HepG2 (cell line): ENCODE results near the gene MRE11. TPM values are rescaled to one million over a fixed set of nuclear protein-coding genes. Genes with fewer than 3 reads are reported as not detected.

Experiments used
- ATAC-seq: fragments of 200-7000 bp; cut with Tn5 transposase; 3 replicates; pipeline ENCODE4 v1.9.1; 2020; ENCODE audit warnings: mild to moderate bottlenecking, moderate library complexity
- BruUV-seq: library from RNA; stranded (reverse); fragments of 400-500 nt; replicated peaks from 2 replicates; lab custom pipeline; 2021; lab: Mats Ljungman, UMichigan
- CTCF ChIA-PET: fragments of 300-600 bp; formaldehyde crosslinking; extraction: SDS; loops from one replicate; lab custom pipeline; 2021; ENCODE audit warnings: low total read pairs, inconsistent platforms, low intra/inter-chr PET ratio; lab: Yijun Ruan, JAX
- POLR2A ChIA-PET: fragments of 350-600 bp; sonication (Branson Sonifier 250); formaldehyde crosslinking; loops from one replicate; lab custom pipeline; 2020; ENCODE audit warnings: antibody characterized with exemption, inconsistent platforms; lab: Yijun Ruan, JAX
- DNase-seq: peaks from one replicate; pipeline ENCODE4 v3.0.0-alpha.2; 2015; ENCODE audit warnings: low spot score
- FAIRE-seq: peaks from 3 replicates; lab custom pipeline; 2011; peaks lifted over from hg19 to GRCh38; lab: Jason Lieb, UNC
- H2AFZ ChIP-seq: one replicate; pipeline ENCODE4 v1.6.1; 2011; ENCODE audit warnings: low read length, inconsistent platforms
- H3K27ac ChIP-seq: fragments of 300-600 bp; 3 replicates; pipeline ENCODE4 v1.8.0; 2011; ENCODE audit warnings: mixed run types, mild to moderate bottlenecking, mixed read lengths, low read length, inconsistent platforms; ENCODE audit not compliant: insufficient read depth; ENCODE audit errors: extremely low read length
- H3K27me3 ChIP-seq, 2 experiments: fragments of 200-600 bp in 1 of 2; 2 replicates in 1 of 2; 3 replicates in 1 of 2; pipeline versions ENCODE4 v1.6.0 to v1.8.0; 2011; ENCODE audit warnings: low read length in 2 of 2, mild to moderate bottlenecking in 2 of 2, moderate library complexity in 2 of 2, inconsistent platforms in 1 of 2; ENCODE audit not compliant: insufficient read depth in 2 of 2, control insufficient read depth in 1 of 2
- H3K36me3 ChIP-seq, 2 experiments: fragments of 200-600 bp in 1 of 2; replicated peaks in 1 of 2; 2 replicates in 1 of 2; 3 replicates in 1 of 2; pipeline versions ENCODE4 v1.5.1 to v1.8.0; 2011; ENCODE audit warnings: low read length in 2 of 2, inconsistent platforms in 1 of 2; ENCODE audit not compliant: insufficient read depth in 2 of 2, control insufficient read depth in 1 of 2
- H3K4me1 ChIP-seq: 2 replicates; pipeline ENCODE4 v1.5.1; 2012; ENCODE audit warnings: low read length, inconsistent platforms; ENCODE audit not compliant: insufficient read depth
- H3K4me2 ChIP-seq: 2 replicates; pipeline ENCODE4 v1.6.0; 2011; ENCODE audit warnings: low read depth, low read length, inconsistent platforms
- H3K4me3 ChIP-seq, 3 experiments: fragments of 200-600 bp in 1 of 3; sonication (generic), shearing (Covaris generic) in 1 of 3; replicated peaks in 1 of 3; 2 replicates each; pipeline ENCODE4 v1.5.1; 2011 to 2016; ENCODE audit warnings: low read length in 3 of 3, inconsistent platforms in 2 of 3, low read depth in 2 of 3, mild to moderate bottlenecking in 2 of 3, control low read depth in 1 of 3, mixed read lengths in 1 of 3; ENCODE audit not compliant: insufficient read depth in 1 of 3
- H3K79me2 ChIP-seq: one replicate; pipeline ENCODE4 v1.6.1; 2011; ENCODE audit warnings: low read length, inconsistent platforms; ENCODE audit not compliant: insufficient read depth
- H3K9ac ChIP-seq: 2 replicates; pipeline ENCODE4 v1.6.0; 2011; ENCODE audit warnings: mild to moderate bottlenecking, low read depth, low read length, inconsistent platforms; ENCODE audit not compliant: insufficient read depth
- H3K9me3 ChIP-seq: 2 replicates; pipeline ENCODE4 v1.5.1; 2012; ENCODE audit warnings: mild to moderate bottlenecking, low read length
- H4K20me1 ChIP-seq: 2 replicates; pipeline ENCODE4 v1.6.0; 2011; ENCODE audit warnings: inconsistent platforms, mild to moderate bottlenecking, low read length, moderate library complexity; ENCODE audit not compliant: insufficient read depth
- ATF2 ChIP-seq: sonication (generic); formaldehyde crosslinking; IDR thresholded peaks from 2 replicates; pipeline ENCODE4 v1.4.0; 2020; ENCODE audit warnings: missing genetic modification reagents
- GLMP ChIP-seq: sonication (generic); formaldehyde crosslinking; IDR thresholded peaks from 2 replicates; pipeline ENCODE4 v1.9.0; 2021; ENCODE audit warnings: missing genetic modification reagents, mild to moderate bottlenecking, borderline replicate concordance
- KLF13 ChIP-seq: sonication (generic); formaldehyde crosslinking; IDR thresholded peaks from 2 replicates; pipeline ENCODE4 v1.4.0; 2020; ENCODE audit warnings: mild to moderate bottlenecking, missing genetic modification reagents
- MAZ ChIP-seq, 2 experiments: sonication (generic) in 1 of 2; formaldehyde crosslinking in 1 of 2; IDR thresholded peaks; 2 replicates each; pipeline versions ENCODE4 v1.5.0 to v1.6.1; 2012 to 2020; ENCODE audit warnings: low read depth in 2 of 2, mild to moderate bottlenecking in 2 of 2, borderline replicate concordance in 1 of 2, improper control_type of control experiment in 1 of 2, low read length in 1 of 2, missing genetic modification reagents in 1 of 2, moderate library complexity in 1 of 2
- SRSF9 ChIP-seq: fragments of 200-400 bp; formaldehyde crosslinking; IDR thresholded peaks from 2 replicates; pipeline ENCODE4 v1.6.1; 2018; ENCODE audit warnings: borderline replicate concordance, mild to moderate bottlenecking, low read depth, low read length; ENCODE audit not compliant: insufficient read depth, poor library complexity, severe bottlenecking
- ZNF318 ChIP-seq: sonication (generic); formaldehyde crosslinking; IDR thresholded peaks from 2 replicates; pipeline ENCODE4 v1.4.0; 2020; ENCODE audit warnings: mild to moderate bottlenecking, missing genetic modification reagents
- ZNF512 ChIP-seq: sonication (generic); formaldehyde crosslinking; IDR thresholded peaks from 2 replicates; pipeline ENCODE4 v1.4.0; 2020; ENCODE audit warnings: mild to moderate bottlenecking, missing genetic modification reagents
- ZNF572 ChIP-seq: sonication (generic); formaldehyde crosslinking; IDR thresholded peaks from 2 replicates; pipeline ENCODE4 v1.5.1; 2020; ENCODE audit warnings: mild to moderate bottlenecking, missing genetic modification reagents
- WGBS: methylation state at CpG from one replicate; pipeline ENCODE4 v1.1.6; 2017; ENCODE audit warnings: low lambda C conversion rate; 5-methylcytosine and 5-hydroxymethylcytosine counted together
- in situ Hi-C: cut with HindIII; loops from 2 replicates; pipeline ENCODE4 v1.10.0; 2017; ENCODE audit warnings: low pct_unique_long_range_greater_than_20kb; ENCODE audit not compliant: extremely low pct_ligation_motif_present
- intact Hi-C: fragments of 100-400 bp; cut with micrococcal nuclease; formaldehyde crosslinking; loops from one replicate; pipeline ENCODE4 v1.10.0; 2022; ENCODE audit not compliant: unreplicated experiment
- polyA plus RNA-seq, 8 experiments: library from polyadenylated mRNA; depleted of rRNA in 3 of 8; stranded (reverse) in 7 of 8; unstranded in 1 of 8; fragments of >200 nt; fragmentation: Illumina TruSeq in 4 of 8; extraction: Trizol in 4 of 8; gene quantifications; 2 replicates each; pipeline versions ENCODE4 v1.2.1 to v1.2.3, GENCODE V29; 2011 to 2016; ENCODE audit warnings: low read depth in 4 of 8, missing spikeins in 1 of 8, mixed read lengths in 1 of 8; ENCODE audit not compliant: insufficient read depth in 1 of 8
- total RNA-seq, 5 experiments: library from RNA; depleted of rRNA; stranded (reverse); fragments of >200 nt; fragmentation: Illumina TruSeq; extraction: Trizol; gene quantifications; 2 replicates each; pipeline ENCODE4 v1.2.3, GENCODE V29; 2016; ENCODE audit warnings: low read depth in 1 of 5

The MRE11 gene
- total and polyA plus RNA-seq, 2 of the 13 experiments (the other 11 are each of a cell fraction or from before 2014, with no cell fraction given) = 7.2 to 37.3 TPM

GRCh38 chr11:94515398-94515797, 21.8 kb upstream of the MRE11 start:
- ATAC-seq (no peak), DNase-seq (no peak), FAIRE-seq (no peak)
- ChIA-PET CTCF (no interaction called here), POLR2A (no interaction called here)
- Histone ChIP-seq H3K4me2 (no peak overlapping the region), H4K20me1 (no peaks in the 10 kb centered on the region), H3K9me3 (no peaks in the 10 kb centered on the region), H3K36me3 (no peaks in the 10 kb centered on the region), H3K27me3 (peaks cover 0 to 1% of the 10 kb centered on the region in 2 experiments; a peak in 1 of 5 replicates), H3K79me2 (no peaks in the 10 kb centered on the region), H2AFZ (no peak overlapping the region), H3K4me1 (peaks cover 49% of the 10 kb centered on the region), H3K27ac (no peak overlapping the region), H3K9ac (no peak overlapping the region), H3K4me3 (no peak overlapping the region)
- WGBS = 62% methylated on average over 2 of the region's 2 CpGs
- in situ Hi-C loops = loop anchor here (5.0 kb wide), 1 partner anchor 82 kb away; no protein-coding TSS in a partner anchor
- intact Hi-C loops = loop anchor here (10.0 kb wide), 1 partner anchor 549 kb away; the partner anchor contains the start of gene SRSF8
- no TSS peak for BruUV-seq
- 0 out of 2 replicates have a peak, but pooled peaks have one; percentile 67 for TF ChIP-seq ZNF512 (CRISPR knock-in tag)
- TF ChIP-seq SRSF9 = peak; percentile 74
- no peak for TF ChIP-seq ZNF572
- no peak for TF ChIP-seq GLMP (CRISPR knock-in tag)
- no peak for TF ChIP-seq KLF13 (CRISPR knock-in tag)
- TF ChIP-seq ATF2 (CRISPR knock-in tag) = no peak
- TF ChIP-seq MAZ (IDR thresholded peaks at IDR 0.05; ENCODE audit: borderline replicate concordance, low read depth, low read length) = no peak
- no peak for TF ChIP-seq MAZ (CRISPR knock-in tag; IDR thresholded peaks at IDR 0.05; ENCODE audit: low read depth)
- TF ChIP-seq ZNF318 = no peak
